ENCODE measurements around the gene DLX5. TPM values are rescaled to one million over a fixed set of nuclear protein-coding genes. Genes with fewer than 3 reads are reported as not detected.

Gene DLX5
- polyA plus RNA-seq, 1 donor (not counting 4 experiments of a cell fraction or from before 2014, with no cell fraction given), result 0.67 TPM

- dilution Hi-C loops (cut with MboI; ENCODE audit: extremely low pct_ligation_motif_present, low sequenced_read_pairs), result no loop called here
- H3K4me2 ChIP-seq (ENCODE audit: control insufficient read depth, extremely low read depth, insufficient read depth, low read depth, low read length), result no peak overlapping the region
- H2AFZ ChIP-seq (ENCODE audit: control insufficient read depth, low read length), result no peak overlapping the region
- no peak overlapping the region for H3K27ac ChIP-seq (ENCODE audit: control insufficient read depth, insufficient read depth, low read length)
- H3K4me3 ChIP-seq (ENCODE audit: control insufficient read depth in 2 of 3, extremely low read depth in 1 of 3, insufficient read depth in 2 of 3, low read depth in 1 of 3, low read length in 3 of 3), result no peak overlapping the region
- no peaks in the 10 kb centered on the region for H4K20me1 ChIP-seq (ENCODE audit: control insufficient read depth, extremely low read depth, insufficient read depth, low read length)
- no peaks in the 10 kb centered on the region for H3K79me2 ChIP-seq (ENCODE audit: control insufficient read depth, insufficient read depth, low read length)
- H3K27me3 ChIP-seq (ENCODE audit: control insufficient read depth, extremely low read depth, insufficient read depth, low read length), result peaks cover 54% of the 10 kb centered on the region
- peaks cover 4% of the 10 kb centered on the region for H3K4me1 ChIP-seq (ENCODE audit: control insufficient read depth, extremely low read depth, insufficient read depth, low read length)
- no peaks in the 10 kb centered on the region for H3K9me1 ChIP-seq (ENCODE audit: control insufficient read depth, extremely low read depth, insufficient read depth, low read length)
- DNase-seq (ENCODE audit: low read depth, low spot score), result no peak
- FAIRE-seq, result no peak
- no peaks in the 10 kb centered on the region for H3K36me3 ChIP-seq (ENCODE audit: control insufficient read depth in 2 of 2, extremely low read depth in 1 of 2, insufficient read depth in 2 of 2, low read length in 2 of 2)
- no peak overlapping the region for H3K9ac ChIP-seq (ENCODE audit: control insufficient read depth, extremely low read depth, insufficient read depth, low read length)
- H3K9me3 ChIP-seq (ENCODE audit: control insufficient read depth, low read depth, low read length), result no peaks in the 10 kb centered on the region
- TF ChIP-seq EZH2 (IDR thresholded peaks at IDR 0.05; ENCODE audit: low read length), result no peak
- no peak for TF ChIP-seq CTCF (optimal IDR thresholded peaks at IDR 0.05 in 1 of 3, IDR thresholded peaks at IDR 0.05 in 1 of 3, conservative IDR thresholded peaks at IDR 0.05 in 1 of 3; ENCODE audit: extremely low read depth in 1 of 3, insufficient read depth in 2 of 3, low read length in 3 of 3)
These were observed 4.9 kb downstream of the DLX5 start for GRCh38 chr7:97019710-97020225.

- FAIRE-seq, result no peak
- H2AFZ ChIP-seq (ENCODE audit: control insufficient read depth, low read length), result no peak overlapping the region
- no peak overlapping the region for H3K9ac ChIP-seq (ENCODE audit: control insufficient read depth, extremely low read depth, insufficient read depth, low read length)
- no peak for DNase-seq (ENCODE audit: low read depth, low spot score)
- TF ChIP-seq EZH2 (IDR thresholded peaks at IDR 0.05; ENCODE audit: low read length), result no peak
- no peak for TF ChIP-seq CTCF (optimal IDR thresholded peaks at IDR 0.05 in 1 of 3, IDR thresholded peaks at IDR 0.05 in 1 of 3, conservative IDR thresholded peaks at IDR 0.05 in 1 of 3; ENCODE audit: extremely low read depth in 1 of 3, insufficient read depth in 2 of 3, low read length in 3 of 3)
- peaks cover 56% of the 10 kb centered on the region for H3K27me3 ChIP-seq (ENCODE audit: control insufficient read depth, extremely low read depth, insufficient read depth, low read length)
- no peak overlapping the region for H3K4me3 ChIP-seq (ENCODE audit: control insufficient read depth in 2 of 3, extremely low read depth in 1 of 3, insufficient read depth in 2 of 3, low read depth in 1 of 3, low read length in 3 of 3)
- no peaks in the 10 kb centered on the region for H3K79me2 ChIP-seq (ENCODE audit: control insufficient read depth, insufficient read depth, low read length)
- H3K9me1 ChIP-seq (ENCODE audit: control insufficient read depth, extremely low read depth, insufficient read depth, low read length), result no peaks in the 10 kb centered on the region
- H3K36me3 ChIP-seq (ENCODE audit: control insufficient read depth in 2 of 2, extremely low read depth in 1 of 2, insufficient read depth in 2 of 2, low read length in 2 of 2), result no peaks in the 10 kb centered on the region
- H3K4me2 ChIP-seq (ENCODE audit: control insufficient read depth, extremely low read depth, insufficient read depth, low read depth, low read length), result peak overlapping the region; percentile 22
- no peaks in the 10 kb centered on the region for H4K20me1 ChIP-seq (ENCODE audit: control insufficient read depth, extremely low read depth, insufficient read depth, low read length)
- dilution Hi-C loops (cut with MboI; ENCODE audit: extremely low pct_ligation_motif_present, low sequenced_read_pairs), result no loop called here
- H3K27ac ChIP-seq (ENCODE audit: control insufficient read depth, insufficient read depth, low read length), result no peak overlapping the region
- no peaks in the 10 kb centered on the region for H3K9me3 ChIP-seq (ENCODE audit: control insufficient read depth, low read depth, low read length)
- H3K4me1 ChIP-seq (ENCODE audit: control insufficient read depth, extremely low read depth, insufficient read depth, low read length), result peaks cover 4% of the 10 kb centered on the region
These were observed 5.7 kb downstream of the DLX5 start for GRCh38 chr7:97018791-97019531.

Measured in keratinocyte (primary cell).